H9 (cell line): ENCODE data around the gene PCA3. TPM values are rescaled to one million over a fixed set of nuclear protein-coding genes. Genes with fewer than 3 reads are reported as not detected.

Experiments used
- DNase-seq: peaks from one replicate; pipeline ENCODE4 v3.0.0-alpha.2; 2017
- H2AFZ ChIP-seq: one replicate; pipeline ENCODE4 v1.6.1; 2013; ENCODE audit warnings: mild to moderate bottlenecking, low read length, control low read depth, moderate library complexity
- H2AK5ac ChIP-seq: 2 replicates; pipeline ENCODE4 v1.6.1; 2013; ENCODE audit warnings: low read length, control low read depth, mixed read lengths; ENCODE audit not compliant: insufficient read length
- H2BK120ac ChIP-seq: one replicate; pipeline ENCODE4 v1.6.1; 2013; ENCODE audit warnings: low read depth, mild to moderate bottlenecking, low read length, control low read depth, inconsistent platforms; ENCODE audit not compliant: poor library complexity, severe bottlenecking
- H2BK12ac ChIP-seq: 2 replicates; pipeline ENCODE4 v1.6.1; 2013; ENCODE audit warnings: low read length, control low read depth, mixed read lengths, low read depth; ENCODE audit not compliant: insufficient read length
- H2BK15ac ChIP-seq: 2 replicates; pipeline ENCODE4 v1.6.1; 2013; ENCODE audit warnings: low read depth, low read length, control low read depth
- H2BK20ac ChIP-seq: one replicate; pipeline ENCODE4 v1.6.1; 2013; ENCODE audit warnings: low read depth, mild to moderate bottlenecking, low read length, control low read depth, inconsistent platforms; ENCODE audit not compliant: poor library complexity, severe bottlenecking
- H2BK5ac ChIP-seq: 2 replicates; pipeline ENCODE4 v1.6.1; 2013; ENCODE audit warnings: low read length, control low read depth, mixed read lengths; ENCODE audit not compliant: insufficient read length
- H3K14ac ChIP-seq: 2 replicates; pipeline ENCODE4 v1.6.1; 2013; ENCODE audit warnings: low read length, control low read depth; ENCODE audit not compliant: insufficient read depth
- H3K18ac ChIP-seq: 2 replicates; pipeline ENCODE4 v1.6.1; 2013; ENCODE audit warnings: low read depth, mild to moderate bottlenecking, mixed read lengths, low read length, control low read depth; ENCODE audit not compliant: insufficient read length
- H3K23ac ChIP-seq: 2 replicates; pipeline ENCODE4 v1.6.1; 2013; ENCODE audit warnings: low read length, control low read depth, mixed read lengths, low read depth; ENCODE audit not compliant: insufficient read length
- H3K23me2 ChIP-seq: 2 replicates; pipeline ENCODE4 v1.6.1; 2013; ENCODE audit warnings: low read depth, mild to moderate bottlenecking, mixed read lengths, low read length, control low read depth; ENCODE audit not compliant: insufficient read length, poor library complexity, severe bottlenecking
- H3K27ac ChIP-seq: 2 replicates; pipeline ENCODE4 v1.5.1; 2013; ENCODE audit warnings: low read length, control low read depth, mixed read lengths, low read depth; ENCODE audit not compliant: insufficient read length
- H3K27me3 ChIP-seq: 2 replicates; pipeline ENCODE4 v1.6.1; 2013; ENCODE audit warnings: low read length, control low read depth, inconsistent platforms; ENCODE audit not compliant: insufficient read depth
- H3K4ac ChIP-seq: 2 replicates; pipeline ENCODE4 v1.6.1; 2013; ENCODE audit warnings: low read depth, mild to moderate bottlenecking, control low read depth, inconsistent platforms, low read length, moderate library complexity
- H3K4me1 ChIP-seq: 2 replicates; pipeline ENCODE4 v1.6.1; 2013; ENCODE audit warnings: low read length, control low read depth, inconsistent platforms; ENCODE audit not compliant: insufficient read depth
- H3K4me2 ChIP-seq: 2 replicates; pipeline ENCODE4 v1.6.1; 2013; ENCODE audit warnings: low read length, control low read depth, mixed read lengths; ENCODE audit not compliant: insufficient read length, insufficient read depth
- H3K56ac ChIP-seq: 2 replicates; pipeline ENCODE4 v1.6.1; 2013; ENCODE audit warnings: low read depth, mild to moderate bottlenecking, mixed read lengths, low read length, control low read depth; ENCODE audit not compliant: insufficient read length
- H3K79me1 ChIP-seq: 2 replicates; pipeline ENCODE4 v1.6.1; 2013; ENCODE audit warnings: low read depth, mild to moderate bottlenecking, moderate library complexity, low read length, control low read depth, inconsistent platforms; ENCODE audit not compliant: insufficient read depth, poor library complexity, severe bottlenecking
- H3K79me2 ChIP-seq: 2 replicates; pipeline ENCODE4 v1.6.1; 2013; ENCODE audit warnings: low read length, control low read depth, inconsistent platforms; ENCODE audit not compliant: insufficient read depth
- H3K9ac ChIP-seq: 2 replicates; pipeline ENCODE4 v1.6.1; 2013; ENCODE audit warnings: low read length, control low read depth, mixed read lengths; ENCODE audit not compliant: insufficient read length; ENCODE audit errors: extremely low read depth
- H3K9me3 ChIP-seq: one replicate; pipeline ENCODE4 v1.6.1; 2013; ENCODE audit warnings: low read depth, low read length, inconsistent platforms; ENCODE audit not compliant: control insufficient read depth
- H3T11ph ChIP-seq: one replicate; pipeline ENCODE4 v1.6.1; 2013; ENCODE audit warnings: mild to moderate bottlenecking, low read length, control low read depth, inconsistent platforms
- H4K20me1 ChIP-seq: one replicate; pipeline ENCODE4 v1.6.1; 2013; ENCODE audit not compliant: control insufficient read depth, insufficient read length, insufficient read depth
- H4K5ac ChIP-seq: 2 replicates; pipeline ENCODE4 v1.6.1; 2013; ENCODE audit warnings: low read depth, mild to moderate bottlenecking, mixed read lengths, low read length, control low read depth; ENCODE audit not compliant: insufficient read length
- H4K8ac ChIP-seq: replicated peaks from 2 replicates; pipeline ENCODE4 v1.6.1; 2013; ENCODE audit warnings: low read length, control low read depth, mixed read lengths, low read depth; ENCODE audit not compliant: insufficient read length
- H4K91ac ChIP-seq: 2 replicates; pipeline ENCODE4 v1.6.1; 2013; ENCODE audit warnings: low read depth, mild to moderate bottlenecking, moderate library complexity, mixed read lengths, low read length, control low read depth; ENCODE audit not compliant: insufficient read length
- H3K27ac Mint-ChIP-seq, 3 experiments: 2 replicates in 2 of 3; 3 replicates in 1 of 3; pipeline ENCODE4 v1.8.0; 2020 to 2021; ENCODE audit warnings: mixed read lengths in 3 of 3, mild to moderate bottlenecking in 1 of 3, moderate library complexity in 1 of 3
- H3K27me3 Mint-ChIP-seq: 2 replicates; pipeline ENCODE4 v1.8.0; 2021; ENCODE audit warnings: low read depth, mild to moderate bottlenecking, moderate library complexity, mixed read lengths
- H3K36me3 Mint-ChIP-seq, 3 experiments: 2 replicates in 2 of 3; 3 replicates in 1 of 3; pipeline ENCODE4 v1.8.0; 2020 to 2021; ENCODE audit warnings: low read depth in 3 of 3, mixed read lengths in 3 of 3; ENCODE audit not compliant: insufficient read depth in 1 of 3
- H3K4me1 Mint-ChIP-seq, 2 experiments: 2 replicates each; pipeline ENCODE4 v1.8.0; 2020; ENCODE audit warnings: mixed read lengths in 2 of 2
- H3K4me3 Mint-ChIP-seq, 2 experiments: 2 replicates in 1 of 2; 3 replicates in 1 of 2; pipeline ENCODE4 v1.8.0; 2020 to 2021; ENCODE audit warnings: mild to moderate bottlenecking in 2 of 2, mixed read lengths in 2 of 2, moderate library complexity in 1 of 2
- H3K9me3 Mint-ChIP-seq, 2 experiments: 2 replicates in 1 of 2; 3 replicates in 1 of 2; pipeline ENCODE4 v1.8.0; 2020; ENCODE audit warnings: mild to moderate bottlenecking in 2 of 2, mixed read lengths in 2 of 2, moderate library complexity in 1 of 2
- WGBS: extraction: QIAGEN DNeasy Blood & Tissue Kit; methylation state at CpG from one replicate; pipeline ENCODE4 v1.1.7; 2013; ENCODE audit warnings: missing lambda C conversion rate, low lambda C conversion rate, mixed read lengths; ENCODE audit not compliant: insufficient read length; ENCODE audit errors: extremely low coverage; 5-methylcytosine and 5-hydroxymethylcytosine counted together
- total RNA-seq: library from RNA; stranded (reverse); gene quantifications from 2 replicates; pipeline ENCODE4 v1.2.1, GENCODE V29; 2021
- TF ChIP-seq, protein P1 (sequence below): fragments of 200-600 bp; sonication (generic); conservative IDR thresholded peaks from 3 replicates; pipeline ENCODE4 v1.8.0; 2021; ENCODE audit warnings: antibody characterized with exemption, mild to moderate bottlenecking

The PCA3 gene
- total RNA-seq, 1 experiment from 2014 or later: not detected

- no peak overlapping the region for H2BK120ac ChIP-seq
- H3K9me3 ChIP-seq: no peaks in the 10 kb centered on the region
- H3K27ac Mint-ChIP-seq: no peak overlapping the region
- H3K4me1 Mint-ChIP-seq: peaks cover 7 to 14% of the 10 kb centered on the region in 2 experiments
- H4K8ac ChIP-seq: no peak overlapping the region
- no peak overlapping the region for H3K9ac ChIP-seq
- no peak overlapping the region for H2BK20ac ChIP-seq
- H4K91ac ChIP-seq: no peak overlapping the region
- WGBS: no CpG with 5 or more reads among the region's 6 CpGs
- H3K27me3 ChIP-seq: no peaks in the 10 kb centered on the region
- no peak overlapping the region for H2AFZ ChIP-seq
- no peak overlapping the region for H2BK12ac ChIP-seq
- H3K18ac ChIP-seq: no peak overlapping the region
- H3K4ac ChIP-seq: no peak overlapping the region
- H2AK5ac ChIP-seq: no peak overlapping the region
- no peak overlapping the region for H2BK5ac ChIP-seq
- no peaks in the 10 kb centered on the region for H3K4me1 ChIP-seq
- no peak overlapping the region for H2BK15ac ChIP-seq
- no peaks in the 10 kb centered on the region for H3K27me3 Mint-ChIP-seq
- H4K5ac ChIP-seq: no peak overlapping the region
- no peak overlapping the region for H3K4me2 ChIP-seq
- no peaks in the 10 kb centered on the region for H4K20me1 ChIP-seq
- no peak overlapping the region for H3K23ac ChIP-seq
- no peaks in the 10 kb centered on the region for H3K36me3 Mint-ChIP-seq
- H3K14ac ChIP-seq: no peak overlapping the region
- TF ChIP-seq, protein P1, sequence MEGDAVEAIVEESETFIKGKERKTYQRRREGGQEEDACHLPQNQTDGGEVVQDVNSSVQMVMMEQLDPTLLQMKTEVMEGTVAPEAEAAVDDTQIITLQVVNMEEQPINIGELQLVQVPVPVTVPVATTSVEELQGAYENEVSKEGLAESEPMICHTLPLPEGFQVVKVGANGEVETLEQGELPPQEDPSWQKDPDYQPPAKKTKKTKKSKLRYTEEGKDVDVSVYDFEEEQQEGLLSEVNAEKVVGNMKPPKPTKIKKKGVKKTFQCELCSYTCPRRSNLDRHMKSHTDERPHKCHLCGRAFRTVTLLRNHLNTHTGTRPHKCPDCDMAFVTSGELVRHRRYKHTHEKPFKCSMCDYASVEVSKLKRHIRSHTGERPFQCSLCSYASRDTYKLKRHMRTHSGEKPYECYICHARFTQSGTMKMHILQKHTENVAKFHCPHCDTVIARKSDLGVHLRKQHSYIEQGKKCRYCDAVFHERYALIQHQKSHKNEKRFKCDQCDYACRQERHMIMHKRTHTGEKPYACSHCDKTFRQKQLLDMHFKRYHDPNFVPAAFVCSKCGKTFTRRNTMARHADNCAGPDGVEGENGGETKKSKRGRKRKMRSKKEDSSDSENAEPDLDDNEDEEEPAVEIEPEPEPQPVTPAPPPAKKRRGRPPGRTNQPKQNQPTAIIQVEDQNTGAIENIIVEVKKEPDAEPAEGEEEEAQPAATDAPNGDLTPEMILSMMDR: no peak
- H3K79me1 ChIP-seq: no peaks in the 10 kb centered on the region
- H3T11ph ChIP-seq: no peak overlapping the region
- H3K79me2 ChIP-seq: no peaks in the 10 kb centered on the region
- H3K23me2 ChIP-seq: no peaks in the 10 kb centered on the region
- no peak overlapping the region for H3K56ac ChIP-seq
- H3K27ac ChIP-seq: no peak overlapping the region
- H3K9me3 Mint-ChIP-seq: no peaks in the 10 kb centered on the region
- no peak overlapping the region for H3K4me3 Mint-ChIP-seq
- no peak for DNase-seq
These were observed 4.5 kb upstream of the PCA3 start for GRCh38 chr9:76759732-76760131.
